ENCODE measurements around the gene ARHGAP42. TPM values are rescaled to one million over a fixed set of nuclear protein-coding genes. Genes with fewer than 3 reads are reported as not detected.
"Not testable (repeated sequence)": the region's sequence is repeated elsewhere in the genome, so short reads cannot be mapped to it uniquely, and the experiment has no call there.

ARHGAP42 gene
- total RNA-seq, 2 donors from 2014 or later, result 14.9 to 20.0 TPM

GRCh38 chr11:101008961-101009689 lies 322.0 kb downstream of the ARHGAP42 start:
- intact Hi-C loops (cut with DNase I), result no loop called here
- no peak for DNase-seq (ENCODE audit: low spot score)

DNA sequence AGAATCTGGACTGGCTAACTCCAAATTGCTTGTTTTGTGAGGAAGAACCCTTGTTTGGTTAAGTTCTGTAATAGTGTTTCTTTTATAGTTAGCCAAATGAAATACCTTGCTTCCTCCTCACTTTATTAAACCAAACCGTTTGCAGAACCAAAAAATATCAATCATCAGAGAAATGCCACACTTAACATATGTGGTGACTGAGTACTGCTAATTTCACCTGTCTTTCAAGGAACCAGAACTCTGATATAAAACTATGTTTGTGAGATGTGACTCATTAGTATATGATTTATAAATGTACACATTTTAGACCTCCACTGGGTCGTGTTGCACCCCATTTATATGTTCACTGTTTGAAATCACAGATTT lies 322.6 kb downstream of the ARHGAP42 start:
- intact Hi-C loops (cut with DNase I), result no loop called here
- no peak for DNase-seq (ENCODE audit: low spot score)

DNA sequence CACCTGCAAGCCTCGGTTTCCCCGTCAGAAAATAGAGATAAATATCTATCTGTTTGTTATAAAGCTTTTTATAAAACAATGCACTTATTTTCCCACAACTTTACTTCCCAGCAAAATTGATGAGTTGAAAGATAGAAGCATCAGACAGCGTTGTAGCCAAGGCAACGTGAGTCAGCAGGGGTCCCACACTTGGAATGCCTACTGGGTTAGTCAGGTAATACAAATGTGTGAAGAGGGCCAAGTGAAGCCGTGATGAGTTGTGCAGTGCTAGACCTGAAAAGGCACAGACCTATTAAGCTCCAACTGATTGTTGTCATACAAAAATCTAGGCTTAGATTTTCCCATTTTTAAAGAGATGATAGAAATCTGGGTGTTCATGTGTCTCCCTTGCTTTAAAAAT lies 323.8 kb downstream of the ARHGAP42 start:
- intact Hi-C loops (cut with DNase I), result no loop called here
- no peak for DNase-seq (ENCODE audit: low spot score)

DNA sequence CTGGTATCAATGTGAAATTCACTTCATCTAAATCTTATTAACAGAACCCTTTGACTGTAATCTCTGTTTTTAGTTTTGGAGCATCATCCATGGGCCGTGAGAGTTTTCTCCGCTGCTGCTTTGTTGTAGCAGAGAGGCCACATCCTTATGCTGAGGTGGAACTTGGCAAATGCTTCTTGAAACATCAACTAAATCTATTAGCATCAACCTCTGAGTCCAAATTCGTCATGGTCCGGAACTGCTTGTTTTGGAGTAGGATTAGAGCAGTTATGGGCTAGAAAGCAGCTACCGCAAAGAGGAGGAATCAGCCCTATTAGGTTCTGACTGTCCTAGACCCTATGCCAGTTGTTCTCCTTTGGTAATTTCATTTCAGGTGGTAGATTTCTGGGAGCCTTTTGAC lies 324.8 kb downstream of the ARHGAP42 start:
- intact Hi-C loops (cut with DNase I), result no loop called here
- DNase-seq (ENCODE audit: low spot score), result no peak

DNA sequence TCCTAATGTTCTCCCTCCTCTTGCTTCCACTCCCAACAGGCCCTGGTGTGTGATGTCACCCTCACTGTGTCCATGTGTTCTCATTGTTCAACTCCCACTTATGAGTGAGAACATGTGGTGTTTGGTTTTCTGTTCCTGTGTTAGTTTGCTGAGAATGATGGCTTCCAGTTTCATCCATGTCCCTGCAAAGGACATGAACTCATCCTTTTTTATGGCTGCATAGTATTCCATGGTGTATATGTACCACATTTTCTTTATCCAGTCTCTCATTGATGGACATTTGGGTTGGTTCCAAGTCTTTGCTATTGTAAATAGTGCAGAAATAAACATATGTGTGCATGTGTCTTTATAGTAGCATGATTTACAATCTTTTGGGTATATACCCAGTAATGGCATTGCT lies 326.6 kb downstream of the ARHGAP42 start:
- intact Hi-C loops (cut with DNase I); DNase-seq (ENCODE audit: low spot score): not testable (repeated sequence)

DNA sequence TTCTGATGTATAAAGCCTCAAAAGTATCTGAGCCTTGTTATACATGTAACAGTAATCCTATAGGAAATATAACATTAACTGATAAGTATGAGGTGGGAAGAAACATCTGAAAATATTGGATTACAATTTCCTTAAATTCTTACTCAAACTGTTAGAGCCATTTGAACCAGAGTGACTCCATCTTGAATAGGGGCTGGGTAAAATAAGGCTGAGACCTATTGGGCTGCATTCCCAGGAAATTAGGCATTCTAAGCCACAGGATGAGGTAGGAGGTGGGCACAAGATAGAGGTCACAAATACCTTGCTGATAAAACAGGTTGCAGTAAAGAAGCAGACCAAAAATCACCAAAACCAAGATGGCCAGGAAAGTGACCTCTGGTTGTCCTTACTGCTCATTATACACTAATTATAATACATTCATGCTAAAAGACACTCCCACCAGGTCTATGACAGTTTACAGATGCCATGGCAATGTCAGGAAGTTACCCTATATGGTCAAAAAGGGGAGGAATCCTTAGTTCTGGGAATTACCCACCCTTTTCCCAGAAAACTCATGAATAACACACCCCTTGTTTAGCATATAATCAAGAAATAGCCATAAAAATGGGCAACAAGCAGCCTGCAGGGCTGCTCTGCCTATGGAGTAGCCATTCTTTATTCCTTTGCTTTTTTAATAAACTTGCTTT lies 327.7 kb downstream of the ARHGAP42 start:
- DNase-seq (ENCODE audit: low spot score), result no peak
- intact Hi-C loops (cut with DNase I), result no loop called here

DNA sequence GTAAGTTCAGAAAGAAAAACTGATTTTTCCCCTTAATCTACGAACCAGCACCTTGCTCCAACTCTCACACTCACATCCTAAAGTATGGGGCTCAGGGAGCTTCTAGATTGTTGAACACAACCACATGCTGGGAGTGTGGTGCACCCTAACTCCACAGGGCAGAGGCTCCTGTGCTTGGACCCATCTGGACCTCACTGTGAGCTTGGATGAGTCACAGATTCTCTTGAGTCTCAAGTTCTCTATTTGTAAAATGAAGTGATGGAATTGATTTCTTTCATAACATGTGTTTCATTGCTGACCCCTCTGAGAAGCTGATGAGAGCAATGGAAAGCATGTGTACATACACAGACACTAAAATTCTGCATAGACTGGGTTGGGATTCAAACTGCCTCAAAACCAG lies 332.8 kb downstream of the ARHGAP42 start:
- intact Hi-C loops (cut with DNase I), result no loop called here
- DNase-seq (ENCODE audit: low spot score), result no peak

GRCh38 chr11:101022256-101022655 lies 335.2 kb downstream of the ARHGAP42 start:
- no peak for DNase-seq (ENCODE audit: low spot score)

DNA sequence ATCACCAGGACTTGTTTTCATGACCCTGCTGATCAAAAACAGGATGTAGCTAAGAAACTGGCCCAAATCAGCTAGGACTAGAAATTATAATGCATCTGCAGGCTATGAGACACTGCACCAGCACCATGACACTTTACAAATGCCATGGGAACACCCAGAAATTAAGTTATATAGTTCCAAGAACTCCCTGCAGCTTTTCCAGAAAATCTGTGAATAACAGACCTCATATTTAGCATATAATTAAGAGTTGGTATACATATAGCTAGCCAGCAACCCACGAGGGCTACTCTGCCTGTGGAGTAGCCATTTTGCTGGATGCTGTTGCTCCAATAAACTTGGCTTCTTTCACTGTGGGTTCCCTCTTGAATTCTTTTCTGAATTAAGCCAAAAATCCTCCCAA lies 341.6 kb downstream of the ARHGAP42 start:
- DNase-seq (ENCODE audit: low spot score), result no peak
- intact Hi-C loops (cut with DNase I), result no loop called here

More at GRCh38 chr11:101022256-101022655, 335.2 kb downstream of the ARHGAP42 start:
- intact Hi-C loops (cut with DNase I), result no loop called here

DNA sequence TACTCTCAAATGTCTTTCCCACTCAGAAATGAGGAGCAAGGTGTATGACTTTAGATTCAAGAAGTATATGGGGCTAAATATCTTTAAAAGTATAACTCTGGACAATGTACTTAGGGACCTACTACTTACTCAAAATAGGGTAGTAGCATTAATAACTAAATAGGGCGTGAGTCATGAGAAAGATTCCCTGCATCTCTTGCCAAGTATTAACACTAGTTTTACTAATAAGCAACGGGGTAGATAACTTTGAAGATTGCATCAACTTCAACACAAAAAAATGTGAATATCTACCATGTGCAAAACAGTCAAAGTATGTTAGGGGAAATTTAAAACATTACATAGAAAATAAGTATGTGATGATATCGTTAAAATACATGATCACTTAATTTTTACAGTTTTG lies 342.9 kb downstream of the ARHGAP42 start:
- intact Hi-C loops (cut with DNase I), result no loop called here

DNA sequence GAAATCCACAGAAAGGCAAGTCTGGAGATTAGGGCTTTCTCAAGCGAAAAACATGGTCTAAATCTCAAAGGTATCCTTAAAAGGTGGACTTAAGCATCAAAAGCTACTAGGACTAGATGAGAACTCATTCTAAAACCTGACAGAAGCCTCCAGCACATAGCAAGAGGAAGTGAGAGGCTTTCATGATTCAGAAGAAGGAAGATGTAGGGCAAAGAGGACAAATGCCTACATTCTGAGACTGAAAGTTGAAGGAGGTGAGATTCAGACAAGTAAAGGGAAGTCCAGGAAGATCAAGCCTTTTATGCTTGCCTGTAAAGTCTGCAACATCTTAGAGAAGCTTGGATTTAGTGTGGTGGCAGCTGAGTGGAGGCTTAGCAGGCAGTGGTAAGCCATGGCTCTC lies 343.6 kb downstream of the ARHGAP42 start:
- intact Hi-C loops (cut with DNase I), result no loop called here

More for the DNA sequence above, 342.9 kb downstream of the ARHGAP42 start:
- no peak for DNase-seq (ENCODE audit: low spot score)

GRCh38 chr11:101031713-101032112 lies 344.6 kb downstream of the ARHGAP42 start:
- DNase-seq (ENCODE audit: low spot score), result no peak
- intact Hi-C loops (cut with DNase I), result no loop called here

More for the DNA sequence above, 343.6 kb downstream of the ARHGAP42 start:
- DNase-seq (ENCODE audit: low spot score), result no peak

- intact Hi-C loops (cut with DNase I), result no loop called here
- no peak for DNase-seq (ENCODE audit: low spot score)
Measured at GRCh38 chr11:101032991-101033390, 345.9 kb downstream of the ARHGAP42 start.

DNA sequence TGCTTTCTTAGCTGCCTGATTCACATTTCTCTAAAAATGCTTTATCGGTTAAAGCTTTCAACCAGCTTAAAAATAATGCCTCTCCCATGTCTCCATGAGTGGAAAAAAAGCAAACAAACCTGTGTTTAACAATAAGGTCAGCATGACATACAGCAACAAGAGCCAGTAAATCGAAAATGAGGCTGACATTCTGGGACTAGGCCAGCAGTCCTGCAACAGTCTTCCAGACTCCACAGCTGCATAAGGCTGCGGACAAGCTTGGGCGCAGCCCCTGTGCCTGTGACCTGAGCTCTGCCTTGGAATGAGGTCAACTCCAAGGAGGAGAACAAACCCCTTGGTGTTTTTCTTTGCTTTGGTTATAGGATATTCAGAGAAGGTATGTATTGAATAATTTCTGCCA lies 347.0 kb downstream of the ARHGAP42 start:
- intact Hi-C loops (cut with DNase I), result no loop called here
- DNase-seq (ENCODE audit: low spot score), result no peak

DNA sequence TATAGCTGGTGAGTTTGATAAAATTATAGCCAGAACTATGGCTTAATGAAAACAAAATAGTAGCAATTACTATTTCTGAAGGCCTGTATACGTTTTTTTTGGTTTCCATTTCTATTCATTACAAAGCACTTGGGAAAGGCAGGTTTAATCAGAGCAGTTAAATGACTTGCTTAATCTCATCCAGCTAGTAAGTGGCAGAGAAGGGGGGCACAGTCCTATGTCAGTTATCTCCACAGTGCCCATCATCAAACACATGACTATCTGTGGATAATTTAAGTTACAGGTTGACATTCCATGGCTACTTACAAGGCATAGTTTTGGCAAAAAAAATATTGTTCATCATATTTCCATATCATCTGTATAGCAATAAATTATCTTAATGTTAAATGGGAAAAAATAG lies 348.8 kb downstream of the ARHGAP42 start:
- DNase-seq (ENCODE audit: low spot score), result no peak
- intact Hi-C loops (cut with DNase I), result no loop called here

All from posterior vena cava (tissue), 2 donors.